Stomach (tissue), 4 donors: Measurements from ENCODE around the gene TGM2.

Source experiments
- POLR2A ChIP-seq, 4 donors: fragments of 450-650 bp; IDR thresholded peaks; one replicate each; pipeline ENCODE4 v1.6.1; 2016; ENCODE audit warnings: antibody characterized with exemption in 4 of 4, control low read depth in 2 of 4, mild to moderate bottlenecking in 1 of 4, moderate library complexity in 1 of 4
- POLR2AphosphoS5 ChIP-seq, 3 donors: sonication (generic); formaldehyde crosslinking; IDR thresholded peaks; one replicate each; pipeline ENCODE4 v1.6.1; 2016; ENCODE audit warnings: antibody characterized with exemption in 3 of 3
- TF ChIP-seq, protein P1 (sequence below), 7 experiments: fragments of 450-650 bp in 4 of 7; fragments of 200-600 bp in 3 of 7; sonication (generic) in 3 of 7; IDR thresholded peaks; one replicate each; pipeline ENCODE4 v1.5.1; 2016 to 2019; ENCODE audit warnings: antibody characterized with exemption in 7 of 7, control low read depth in 2 of 7, mild to moderate bottlenecking in 1 of 7

DNA sequence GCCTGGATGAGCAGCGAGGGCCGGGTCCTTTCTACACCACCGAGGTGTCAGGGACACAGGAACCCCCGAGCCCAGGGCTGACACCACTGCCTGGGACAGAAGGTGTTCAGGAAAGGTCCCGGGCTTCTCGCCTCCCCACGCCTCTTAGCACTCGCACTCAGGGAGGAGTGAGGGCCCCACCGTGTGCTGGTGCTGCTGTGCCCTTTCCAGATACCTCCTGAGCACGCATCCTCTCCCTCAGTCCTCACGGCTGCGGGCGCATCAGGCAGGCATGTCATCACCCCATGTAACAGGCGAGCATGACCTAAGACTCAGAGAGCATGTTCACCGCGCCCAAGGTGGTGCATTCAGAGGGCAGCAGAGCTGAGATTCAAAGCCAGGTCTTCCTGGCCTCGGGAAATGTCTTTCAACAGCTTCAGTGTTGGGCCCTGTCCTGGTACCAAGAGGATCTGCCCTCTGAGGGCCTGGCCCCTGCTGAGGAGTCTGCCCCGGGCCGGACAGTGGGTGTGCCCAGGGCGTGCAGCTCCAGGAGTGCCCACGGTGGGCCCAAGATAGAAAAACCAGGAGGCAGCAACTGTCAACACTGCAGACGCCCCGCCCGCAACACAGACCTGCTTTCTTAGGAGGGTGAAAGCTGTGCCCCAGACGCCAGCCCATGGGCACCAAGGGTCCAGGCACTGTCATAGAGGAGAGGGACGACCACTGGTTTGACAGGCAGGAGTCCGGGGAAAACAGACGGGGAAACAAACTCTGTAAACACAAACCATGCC lies 29.2 kb downstream of the TGM2 start:
- no peak for TF ChIP-seq POLR2A (IDR thresholded peaks at IDR 0.05)
- TF ChIP-seq POLR2AphosphoS5 (IDR thresholded peaks at IDR 0.05): no peak
- TF ChIP-seq, protein P1, sequence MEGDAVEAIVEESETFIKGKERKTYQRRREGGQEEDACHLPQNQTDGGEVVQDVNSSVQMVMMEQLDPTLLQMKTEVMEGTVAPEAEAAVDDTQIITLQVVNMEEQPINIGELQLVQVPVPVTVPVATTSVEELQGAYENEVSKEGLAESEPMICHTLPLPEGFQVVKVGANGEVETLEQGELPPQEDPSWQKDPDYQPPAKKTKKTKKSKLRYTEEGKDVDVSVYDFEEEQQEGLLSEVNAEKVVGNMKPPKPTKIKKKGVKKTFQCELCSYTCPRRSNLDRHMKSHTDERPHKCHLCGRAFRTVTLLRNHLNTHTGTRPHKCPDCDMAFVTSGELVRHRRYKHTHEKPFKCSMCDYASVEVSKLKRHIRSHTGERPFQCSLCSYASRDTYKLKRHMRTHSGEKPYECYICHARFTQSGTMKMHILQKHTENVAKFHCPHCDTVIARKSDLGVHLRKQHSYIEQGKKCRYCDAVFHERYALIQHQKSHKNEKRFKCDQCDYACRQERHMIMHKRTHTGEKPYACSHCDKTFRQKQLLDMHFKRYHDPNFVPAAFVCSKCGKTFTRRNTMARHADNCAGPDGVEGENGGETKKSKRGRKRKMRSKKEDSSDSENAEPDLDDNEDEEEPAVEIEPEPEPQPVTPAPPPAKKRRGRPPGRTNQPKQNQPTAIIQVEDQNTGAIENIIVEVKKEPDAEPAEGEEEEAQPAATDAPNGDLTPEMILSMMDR (IDR thresholded peaks at IDR 0.05): no peak
